Neural progenitor cell (in vitro differentiated cells): ENCODE data around the gene DOCK4. TPM values are rescaled to one million over a fixed set of nuclear protein-coding genes. Genes with fewer than 3 reads are reported as not detected.

Experiments used
- DNase-seq: peaks from one replicate; pipeline ENCODE4 v3.0.0-alpha.2; 2016; ENCODE audit warnings: low spot score
- H2AFZ ChIP-seq: fragments of 200-600 bp; sonication (generic); replicated peaks from 2 replicates; pipeline ENCODE4 v1.6.1; 2016; ENCODE audit warnings: antibody characterized with exemption
- H3F3A ChIP-seq: fragments of 200-600 bp; sonication (generic); 2 replicates; pipeline ENCODE4 v1.6.1; 2016; ENCODE audit warnings: antibody characterized with exemption, low read depth
- H3K27ac ChIP-seq: fragments of 200-600 bp; sonication (generic); 2 replicates; pipeline ENCODE4 v1.5.1; 2016; ENCODE audit warnings: mild to moderate bottlenecking
- H3K27me3 ChIP-seq: fragments of 200-600 bp; sonication (generic); 2 replicates; pipeline ENCODE4 v1.6.1; 2016; ENCODE audit warnings: mild to moderate bottlenecking, moderate library complexity
- H3K36me3 ChIP-seq: fragments of 200-600 bp; sonication (generic); 2 replicates; pipeline ENCODE4 v1.5.1; 2016
- H3K4me1 ChIP-seq: fragments of 200-600 bp; sonication (generic); 2 replicates; pipeline ENCODE4 v1.6.1; 2016; ENCODE audit warnings: mixed run types
- H3K4me2 ChIP-seq: fragments of 200-600 bp; sonication (generic); 2 replicates; pipeline ENCODE4 v1.6.1; 2016
- H3K4me3 ChIP-seq: fragments of 200-600 bp; sonication (generic); 2 replicates; pipeline ENCODE4 v1.5.1; 2016
- H3K79me2 ChIP-seq: fragments of 200-600 bp; sonication (generic); 2 replicates; pipeline ENCODE4 v1.6.1; 2016; ENCODE audit warnings: low read depth
- H3K9ac ChIP-seq: fragments of 200-600 bp; sonication (generic); 2 replicates; pipeline ENCODE4 v1.6.1; 2016
- H3K9me3 ChIP-seq: fragments of 200-600 bp; sonication (generic); 2 replicates; pipeline ENCODE4 v1.5.1; 2016; ENCODE audit warnings: low read depth
- H4K20me1 ChIP-seq: fragments of 200-600 bp; sonication (generic); 2 replicates; pipeline ENCODE4 v1.6.1; 2016; ENCODE audit warnings: low read depth
- H3K27ac Mint-ChIP-seq: 3 replicates; pipeline ENCODE4 v1.8.0; 2021; ENCODE audit warnings: mixed read lengths
- H3K27me3 Mint-ChIP-seq: 2 replicates; pipeline ENCODE4 v1.8.0; 2022; ENCODE audit warnings: low read depth, mild to moderate bottlenecking, inconsistent platforms, moderate library complexity, mixed read lengths; ENCODE audit not compliant: insufficient read depth
- H3K36me3 Mint-ChIP-seq: 3 replicates; pipeline ENCODE4 v1.8.0; 2021; ENCODE audit warnings: mixed read lengths
- H3K4me1 Mint-ChIP-seq: 3 replicates; pipeline ENCODE4 v1.8.0; 2021; ENCODE audit warnings: mixed read lengths
- H3K4me3 Mint-ChIP-seq: 3 replicates; pipeline ENCODE4 v1.8.0; 2021; ENCODE audit warnings: mild to moderate bottlenecking, moderate library complexity, mixed read lengths
- H3K9me3 Mint-ChIP-seq: 3 replicates; pipeline ENCODE4 v1.8.0; 2020; ENCODE audit warnings: mixed read lengths
- CTCF ChIP-seq: fragments of 200-600 bp; sonication (generic); IDR thresholded peaks from 2 replicates; pipeline ENCODE4 v1.5.1; 2017; ENCODE audit warnings: antibody characterized with exemption, mild to moderate bottlenecking
- EZH2 ChIP-seq: fragments of 200-600 bp; sonication (generic); IDR thresholded peaks from 2 replicates; pipeline ENCODE4 v1.6.1; 2017; ENCODE audit warnings: antibody characterized with exemption, mild to moderate bottlenecking, moderate library complexity
- EZH2phosphoT487 ChIP-seq: fragments of 200-600 bp; sonication (generic); IDR thresholded peaks from 2 replicates; pipeline ENCODE4 v1.6.1; 2017; ENCODE audit warnings: antibody characterized with exemption
- total RNA-seq: library from RNA; depleted of rRNA; stranded (reverse); fragments of >200 nt; gene quantifications from 2 replicates; pipeline ENCODE4 v1.2.3, GENCODE V29; 2015; ENCODE audit warnings: low replicate concordance

The DOCK4 gene
- total RNA-seq, 1 donor from 2014 or later: 11.4 TPM

- no peak for DNase-seq
- H3K27ac Mint-ChIP-seq: no peak overlapping the region
- H3K27me3 Mint-ChIP-seq: no peaks in the 10 kb centered on the region
- H3K9me3 Mint-ChIP-seq: peaks cover 2% of the 10 kb centered on the region
- H4K20me1 ChIP-seq: no peaks in the 10 kb centered on the region
- peaks cover 9% of the 10 kb centered on the region for H3K36me3 Mint-ChIP-seq
- H3K4me3 Mint-ChIP-seq: no peak overlapping the region
- H2AFZ ChIP-seq: no peak overlapping the region
- no peak overlapping the region for H3K27ac ChIP-seq
- no peak overlapping the region for H3K4me2 ChIP-seq
- H3K9me3 ChIP-seq: no peaks in the 10 kb centered on the region
- H3K4me1 ChIP-seq: no peaks in the 10 kb centered on the region
- no peak overlapping the region for H3K9ac ChIP-seq
- no peaks in the 10 kb centered on the region for H3K4me1 Mint-ChIP-seq
- no peaks in the 10 kb centered on the region for H3K27me3 ChIP-seq
- no peaks in the 10 kb centered on the region for H3F3A ChIP-seq
- H3K36me3 ChIP-seq: no peaks in the 10 kb centered on the region
- TF ChIP-seq CTCF: no peak
- TF ChIP-seq EZH2phosphoT487: no peak
- TF ChIP-seq EZH2: no peak
- no peaks in the 10 kb centered on the region for H3K79me2 ChIP-seq
- H3K4me3 ChIP-seq: no peak overlapping the region
Observed at GRCh38 chr7:111975346-111975745, 230.9 kb downstream of the DOCK4 start.

GRCh38 chr7:111960984-111961383 is 245.2 kb downstream of the DOCK4 start:
- Histone ChIP-seq H3K9me3 (no peaks in the 10 kb centered on the region), H3K27ac (no peak overlapping the region), H3K9ac (no peak overlapping the region), H3K4me2 (no peak overlapping the region), H3F3A (no peaks in the 10 kb centered on the region), H3K4me3 (no peak overlapping the region), H2AFZ (no peak overlapping the region), H3K79me2 (no peaks in the 10 kb centered on the region), H3K4me1 (no peaks in the 10 kb centered on the region), H4K20me1 (no peaks in the 10 kb centered on the region), H3K27me3 (no peaks in the 10 kb centered on the region), H3K36me3 (no peaks in the 10 kb centered on the region)
- H3K27ac Mint-ChIP-seq: no peak overlapping the region
- no peaks in the 10 kb centered on the region for H3K9me3 Mint-ChIP-seq
- no peak overlapping the region for H3K4me3 Mint-ChIP-seq
- peaks cover 4% of the 10 kb centered on the region for H3K36me3 Mint-ChIP-seq
- no peak for DNase-seq
- H3K4me1 Mint-ChIP-seq: peaks cover 24% of the 10 kb centered on the region
- no peaks in the 10 kb centered on the region for H3K27me3 Mint-ChIP-seq
- TF ChIP-seq CTCF: no peak
- no peak for TF ChIP-seq EZH2phosphoT487
- TF ChIP-seq EZH2: no peak

GRCh38 chr7:111958896-111959295 is 247.3 kb downstream of the DOCK4 start:
- Histone ChIP-seq H3F3A (no peaks in the 10 kb centered on the region), H3K4me3 (no peak overlapping the region), H3K4me1 (peaks cover 9% of the 10 kb centered on the region), H2AFZ (no peak overlapping the region), H4K20me1 (no peaks in the 10 kb centered on the region), H3K27ac (no peak overlapping the region), H3K9me3 (no peaks in the 10 kb centered on the region), H3K27me3 (no peaks in the 10 kb centered on the region), H3K4me2 (no peak overlapping the region), H3K79me2 (no peaks in the 10 kb centered on the region), H3K9ac (no peak overlapping the region), H3K36me3 (no peaks in the 10 kb centered on the region)
- Mint-ChIP-seq H3K9me3 (no peaks in the 10 kb centered on the region), H3K36me3 (peaks cover 4% of the 10 kb centered on the region), H3K4me3 (no peak overlapping the region), H3K4me1 (peaks cover 32% of the 10 kb centered on the region), H3K27me3 (no peaks in the 10 kb centered on the region), H3K27ac (no peak overlapping the region)
- DNase-seq: no peak
- no peak for TF ChIP-seq CTCF
- TF ChIP-seq EZH2: no peak
- no peak for TF ChIP-seq EZH2phosphoT487

GRCh38 chr7:111958431-111958830 is 247.8 kb downstream of the DOCK4 start:
- no peak overlapping the region for H3K4me3 Mint-ChIP-seq
- Histone ChIP-seq H3K4me3 (no peak overlapping the region), H3K9ac (no peak overlapping the region), H3K36me3 (no peaks in the 10 kb centered on the region), H3K27me3 (no peaks in the 10 kb centered on the region), H4K20me1 (no peaks in the 10 kb centered on the region), H3K4me1 (peaks cover 9% of the 10 kb centered on the region), H3F3A (no peaks in the 10 kb centered on the region), H3K27ac (no peak overlapping the region), H3K79me2 (no peaks in the 10 kb centered on the region), H2AFZ (no peak overlapping the region), H3K9me3 (no peaks in the 10 kb centered on the region), H3K4me2 (no peak overlapping the region)
- H3K27ac Mint-ChIP-seq: no peak overlapping the region
- TF ChIP-seq EZH2: no peak
- TF ChIP-seq CTCF: no peak
- no peak for TF ChIP-seq EZH2phosphoT487
- H3K36me3 Mint-ChIP-seq: peaks cover 4% of the 10 kb centered on the region
- no peak for DNase-seq
- no peaks in the 10 kb centered on the region for H3K27me3 Mint-ChIP-seq
- H3K4me1 Mint-ChIP-seq: peaks cover 32% of the 10 kb centered on the region
- no peaks in the 10 kb centered on the region for H3K9me3 Mint-ChIP-seq
